H1 (cell line): Measurements from ENCODE around the gene ZDHHC5. TPM values are rescaled to one million over a fixed set of nuclear protein-coding genes. Genes with fewer than 3 reads are reported as not detected.

Experiments
- CTCF ChIA-PET: fragments of 300-600 bp; sonication (Branson Sonifier 250); formaldehyde crosslinking; loops from one replicate; lab custom pipeline; 2021; ENCODE audit not compliant: partially characterized antibody; lab: Charles Lee
- POLR2A ChIA-PET: fragments of 300-600 bp; sonication (Branson Sonifier 250); formaldehyde crosslinking; loops from one replicate; lab custom pipeline; 2021; ENCODE audit warnings: inconsistent platforms; ENCODE audit not compliant: partially characterized antibody; lab: Charles Lee
- DNase-seq, 2 experiments: peaks; one replicate each; pipeline versions ENCODE4 v3.0.0 to v3.0.0-alpha.2; 2010 to 2022; ENCODE audit warnings: low spot score in 2 of 2, low read depth in 1 of 2, mixed read lengths in 1 of 2
- FAIRE-seq: peaks from 2 replicates; lab custom pipeline; 2011; peaks lifted over from hg19 to GRCh38; lab: Jason Lieb, UNC
- H2AFZ ChIP-seq: 2 replicates; pipeline ENCODE4 v1.8.1; 2012; ENCODE audit warnings: low read length, inconsistent platforms
- H2AK5ac ChIP-seq: 2 replicates; pipeline ENCODE4 v1.6.1; 2013; ENCODE audit warnings: low read depth, low read length
- H2BK120ac ChIP-seq: replicated peaks from 2 replicates; pipeline ENCODE3; 2013; ENCODE audit warnings: low read depth, low read length, inconsistent platforms
- H2BK12ac ChIP-seq: 2 replicates; pipeline ENCODE4 v1.6.1; 2013; ENCODE audit warnings: low read depth, low read length
- H2BK15ac ChIP-seq: 2 replicates; pipeline ENCODE4 v1.6.1; 2013; ENCODE audit warnings: low read length
- H2BK20ac ChIP-seq: 2 replicates; pipeline ENCODE4 v1.6.1; 2013; ENCODE audit warnings: low read length
- H2BK5ac ChIP-seq: 2 replicates; pipeline ENCODE4 v1.6.1; 2013; ENCODE audit warnings: low read depth, low read length
- H3K14ac ChIP-seq: 2 replicates; pipeline ENCODE4 v1.6.1; 2013; ENCODE audit warnings: inconsistent platforms; ENCODE audit not compliant: insufficient read length
- H3K18ac ChIP-seq: 2 replicates; pipeline ENCODE4 v1.6.1; 2013; ENCODE audit warnings: low read length; ENCODE audit errors: extremely low read depth
- H3K23ac ChIP-seq: 2 replicates; pipeline ENCODE4 v1.6.1; 2013; ENCODE audit warnings: inconsistent platforms; ENCODE audit not compliant: insufficient read length
- H3K23me2 ChIP-seq: 2 replicates; pipeline ENCODE4 v1.6.1; 2013; ENCODE audit warnings: low read depth, low read length
- H3K27ac ChIP-seq: 2 replicates; pipeline ENCODE4 v1.6.1; 2011; ENCODE audit warnings: low read depth, low read length, inconsistent platforms
- H3K27me3 ChIP-seq, 4 experiments: replicated peaks in 1 of 4; 1 replicate in 1 of 4; 2 replicates in 3 of 4; pipeline versions ENCODE4 v1.6.1 to v1.8.1; 2011 to 2013; ENCODE audit warnings: low read length in 3 of 4, mild to moderate bottlenecking in 3 of 4, inconsistent platforms in 2 of 4, mixed read lengths in 2 of 4, moderate library complexity in 1 of 4; ENCODE audit not compliant: control insufficient read depth in 3 of 4, insufficient read depth in 3 of 4; ENCODE audit errors: extremely low read depth in 1 of 4
- H3K36me3 ChIP-seq, 4 experiments: 2 replicates each; pipeline versions ENCODE4 v1.6.1 to v1.8.1; 2011 to 2013; ENCODE audit warnings: mild to moderate bottlenecking in 4 of 4, low read length in 3 of 4, moderate library complexity in 2 of 4, control low read depth in 1 of 4, inconsistent platforms in 1 of 4; ENCODE audit not compliant: insufficient read depth in 4 of 4, control insufficient read depth in 2 of 4
- H3K4ac ChIP-seq: replicated peaks from 2 replicates; pipeline ENCODE3; 2013; ENCODE audit warnings: low read length, low read depth, mixed read lengths, inconsistent platforms; ENCODE audit not compliant: insufficient read length
- H3K4me1 ChIP-seq, 4 experiments: replicated peaks in 1 of 4; 1 replicate in 1 of 4; 2 replicates in 3 of 4; pipeline versions ENCODE4 v1.6.1 to v1.8.1; 2011 to 2013; ENCODE audit warnings: low read length in 3 of 4, inconsistent platforms in 2 of 4, mixed read lengths in 1 of 4; ENCODE audit not compliant: insufficient read depth in 4 of 4, control insufficient read depth in 3 of 4
- H3K4me2 ChIP-seq, 2 experiments: 2 replicates each; pipeline versions ENCODE4 v1.6.1 to v1.8.1; 2011 to 2013; ENCODE audit warnings: low read depth in 2 of 2, low read length in 2 of 2, control low read depth in 1 of 2, inconsistent platforms in 1 of 2, mild to moderate bottlenecking in 1 of 2; ENCODE audit not compliant: insufficient read depth in 1 of 2
- H3K4me3 ChIP-seq, 4 experiments: fragments of 200-600, 300-600 bp in 1 of 4; sonication (generic), shearing (Covaris generic), sonication (Bioruptor Twin) in 1 of 4; 2 replicates each; pipeline versions ENCODE4 v1.5.1 to v1.8.1; 2011 to 2016; ENCODE audit warnings: low read length in 4 of 4, low read depth in 3 of 4, control low read depth in 2 of 4, inconsistent platforms in 2 of 4, mild to moderate bottlenecking in 2 of 4, mixed read lengths in 1 of 4, moderate library complexity in 1 of 4; ENCODE audit not compliant: insufficient read depth in 2 of 4; ENCODE audit errors: extremely low read depth in 1 of 4
- H3K56ac ChIP-seq: replicated peaks from 2 replicates; pipeline ENCODE3; 2013; ENCODE audit warnings: low read depth, mild to moderate bottlenecking, mixed read lengths, low read length, inconsistent platforms; ENCODE audit not compliant: insufficient read length
- H3K79me1 ChIP-seq: 2 replicates; pipeline ENCODE4 v1.6.1; 2013; ENCODE audit warnings: low read depth, low read length, control low read depth
- H3K79me2 ChIP-seq, 2 experiments: 2 replicates each; pipeline versions ENCODE4 v1.6.1 to v1.8.1; 2012 to 2013; ENCODE audit warnings: low read length in 2 of 2, mild to moderate bottlenecking in 2 of 2, inconsistent platforms in 1 of 2; ENCODE audit not compliant: insufficient read depth in 2 of 2, control insufficient read depth in 1 of 2
- H3K9ac ChIP-seq, 4 experiments: replicated peaks in 1 of 4; 1 replicate in 1 of 4; 2 replicates in 3 of 4; pipeline versions ENCODE4 v1.6.1 to v1.8.1; 2011 to 2013; ENCODE audit warnings: low read depth in 3 of 4, low read length in 3 of 4, control low read depth in 2 of 4, mild to moderate bottlenecking in 2 of 4, moderate library complexity in 2 of 4, inconsistent platforms in 1 of 4; ENCODE audit errors: extremely low read depth in 1 of 4
- H3K9me3 ChIP-seq, 2 experiments: 2 replicates each; pipeline versions ENCODE4 v1.6.1 to v1.8.1; 2012 to 2013; ENCODE audit warnings: mild to moderate bottlenecking in 2 of 2, moderate library complexity in 2 of 2, control low read depth in 1 of 2, inconsistent platforms in 1 of 2, low read depth in 1 of 2, low read length in 1 of 2, mixed read lengths in 1 of 2; ENCODE audit not compliant: insufficient read depth in 2 of 2
- H4K20me1 ChIP-seq, 2 experiments: replicated peaks in 1 of 2; 2 replicates each; pipeline versions ENCODE3 to v1.8.1; 2011 to 2013; ENCODE audit warnings: inconsistent platforms in 2 of 2, low read length in 2 of 2, mild to moderate bottlenecking in 1 of 2; ENCODE audit not compliant: insufficient read depth in 2 of 2, control insufficient read depth in 1 of 2
- H4K5ac ChIP-seq: 2 replicates; pipeline ENCODE4 v1.6.1; 2013; ENCODE audit warnings: low read length, low read depth, mixed read lengths, inconsistent platforms; ENCODE audit not compliant: insufficient read length
- H4K8ac ChIP-seq: 2 replicates; pipeline ENCODE4 v1.8.0; 2013; ENCODE audit warnings: mild to moderate bottlenecking, moderate library complexity, low read length, inconsistent platforms; ENCODE audit not compliant: insufficient read depth; ENCODE audit errors: extremely low read depth
- H4K91ac ChIP-seq: replicated peaks from 2 replicates; pipeline ENCODE3; 2013; ENCODE audit warnings: low read length, mixed read lengths, inconsistent platforms; ENCODE audit not compliant: insufficient read length
- CTBP2 ChIP-seq: IDR thresholded peaks from 2 replicates; pipeline ENCODE4 v1.7.0; 2011; ENCODE audit warnings: borderline replicate concordance, mild to moderate bottlenecking, moderate library complexity, mixed read lengths, low read length; ENCODE audit not compliant: insufficient read depth, insufficient read length
- EGR1 ChIP-seq: IDR thresholded peaks from 2 replicates; pipeline ENCODE4 v1.6.1; 2011; ENCODE audit warnings: low read depth, low read length, borderline replicate concordance
- EP300 ChIP-seq, 2 experiments: IDR thresholded peaks; 1 replicate in 1 of 2; 2 replicates in 1 of 2; pipeline ENCODE4 v1.6.1; 2011 to 2012; ENCODE audit warnings: low read depth in 2 of 2, low read length in 2 of 2, mild to moderate bottlenecking in 2 of 2, borderline replicate concordance in 1 of 2, inconsistent platforms in 1 of 2, moderate library complexity in 1 of 2
- FOSL1 ChIP-seq: IDR thresholded peaks from 2 replicates; pipeline ENCODE4 v1.6.1; 2011; ENCODE audit warnings: mild to moderate bottlenecking, low read depth, low read length, moderate library complexity; ENCODE audit not compliant: insufficient read depth
- GTF2F1 ChIP-seq: IDR thresholded peaks from 2 replicates; pipeline ENCODE4 v1.6.1; 2012; ENCODE audit warnings: low read depth, low read length, improper control_type of control experiment, borderline replicate concordance
- HDAC2 ChIP-seq, 2 experiments: fragments of 300-600 bp in 1 of 2; sonication (generic) in 1 of 2; IDR thresholded peaks; 2 replicates each; pipeline ENCODE4 v1.6.1; 2011 to 2012; ENCODE audit warnings: low read depth in 2 of 2, low read length in 2 of 2, mild to moderate bottlenecking in 2 of 2, moderate library complexity in 2 of 2, borderline replicate concordance in 1 of 2, inconsistent platforms in 1 of 2
- JUND ChIP-seq: IDR thresholded peaks from 2 replicates; pipeline ENCODE4 v1.6.1; 2011; ENCODE audit warnings: mild to moderate bottlenecking, improper control_type of control experiment, low read length
- MAFK ChIP-seq: IDR thresholded peaks from 2 replicates; pipeline ENCODE4 v1.6.1; 2012; ENCODE audit warnings: low read depth, mild to moderate bottlenecking, improper control_type of control experiment, low read length
- NRF1 ChIP-seq: IDR thresholded peaks from 2 replicates; pipeline ENCODE4 v1.6.1; 2011; ENCODE audit warnings: mild to moderate bottlenecking, low read depth, low read length, improper control_type of control experiment
- POLR2A ChIP-seq, 2 experiments: IDR thresholded peaks; 1 replicate in 1 of 2; 2 replicates in 1 of 2; pipeline ENCODE4 v1.6.1; 2011; ENCODE audit warnings: low read depth in 2 of 2, low read length in 2 of 2, mild to moderate bottlenecking in 2 of 2; ENCODE audit errors: control extremely low read depth in 1 of 2
- RXRA ChIP-seq: IDR thresholded peaks from 2 replicates; pipeline ENCODE4 v1.6.1; 2011; ENCODE audit warnings: low read depth, mild to moderate bottlenecking, low read length, moderate library complexity; ENCODE audit not compliant: insufficient read depth
- SP2 ChIP-seq: IDR thresholded peaks from 2 replicates; pipeline ENCODE4 v1.6.1; 2012; ENCODE audit warnings: mild to moderate bottlenecking, low read length, inconsistent platforms
- SP4 ChIP-seq: IDR thresholded peaks from 2 replicates; pipeline ENCODE4 v1.6.1; 2012; ENCODE audit warnings: low read length, inconsistent platforms
- ZNF274 ChIP-seq: IDR thresholded peaks from 2 replicates; pipeline ENCODE4 v1.7.0; 2012; ENCODE audit warnings: low read length, borderline replicate concordance; ENCODE audit errors: extremely low read depth
- WGBS, 2 experiments: shearing (Covaris generic) in 1 of 2; methylation state at CpG; one replicate each; pipeline versions ENCODE4 v1.1.6 to v1.1.7; 2013 to 2015; ENCODE audit warnings: low lambda C conversion rate in 2 of 2, mixed read lengths in 2 of 2, inconsistent platforms in 1 of 2, low coverage in 1 of 2, missing lambda C conversion rate in 1 of 2; ENCODE audit not compliant: insufficient replicate concordance in 2 of 2, insufficient coverage in 1 of 2, insufficient read length in 1 of 2; ENCODE audit errors: extremely low coverage in 1 of 2, missing lambda C conversion rate in 1 of 2; 5-methylcytosine and 5-hydroxymethylcytosine counted together
- polyA plus RNA-seq, 7 experiments: library from polyadenylated mRNA; depleted of rRNA in 3 of 7; stranded (reverse) in 5 of 7; unstranded in 2 of 7; fragments of >200 nt in 5 of 7; fragments of 200-250 nt in 2 of 7; gene quantifications; 1 replicate in 5 of 7; 2 replicates in 1 of 7; 4 replicates in 1 of 7; pipeline versions ENCODE4 v1.2.1 to v1.2.3, GENCODE V29; 2011 to 2013; ENCODE audit warnings: missing spikeins in 2 of 7, mixed read lengths in 2 of 7
- total RNA-seq: library from RNA; stranded (reverse); fragmentation: NEBNext Ultra II Directional; extraction: Animal tissue kit (Norgen Biotek cat#: 25700); gene quantifications from 2 replicates; pipeline ENCODE4 v1.2.1, GENCODE V29; 2021

Gene ZDHHC5
- total and polyA plus RNA-seq, 2 of the 8 experiments (the other 6 are each of a cell fraction or from before 2014, with no cell fraction given): 40.0 to 56.3 TPM

DNA sequence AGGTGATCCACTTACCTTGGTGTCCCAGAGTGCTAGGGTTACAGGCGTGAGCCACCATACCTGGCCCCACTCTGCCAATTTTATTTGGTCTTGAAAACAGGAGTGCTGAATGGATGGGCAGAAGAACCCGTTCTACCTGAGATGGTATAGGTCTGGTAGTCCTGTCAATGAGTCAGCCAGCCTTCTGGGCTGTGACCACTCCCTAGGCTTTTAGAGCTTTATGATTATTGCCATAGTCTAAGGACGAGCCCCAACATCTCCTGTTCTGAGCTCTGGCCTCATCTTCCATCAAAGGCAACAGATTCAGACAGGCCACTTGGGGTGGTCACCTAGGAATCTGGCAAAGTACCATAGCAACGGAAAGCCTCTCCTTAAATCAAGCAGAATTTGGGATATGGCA, 11.5 kb downstream of the ZDHHC5 start:
- 86% methylated on average over 4 of the region's 4 CpGs; no CpG with 5 or more reads in 1 of the 2 experiments for WGBS, 2 experiments
- Histone ChIP-seq H3K79me1 (peaks cover 7% of the 10 kb centered on the region), H3K36me3 (peaks cover 3 to 32% (median 13%) of the 10 kb centered on the region in 4 experiments; a peak in 6 of 8 replicates), H2BK20ac (no peak overlapping the region), H2BK15ac (no peak overlapping the region), H2AK5ac (no peak overlapping the region), H2BK120ac (no peak overlapping the region), H2BK12ac (no peak overlapping the region), H3K27me3 (no peaks in the 10 kb centered on the region), H4K5ac (no peak overlapping the region), H3K9me3 (no peaks in the 10 kb centered on the region), H4K20me1 (peaks cover 0 to 3% of the 10 kb centered on the region in 2 experiments), H3K4me2 (no peak overlapping the region), H2AFZ (no peak overlapping the region), H3K4me1 (peaks cover 0 to under 1% (median 0%) of the 10 kb centered on the region in 4 experiments; a peak in 2 of 7 replicates), H3K79me2 (peaks cover 0 to 58% of the 10 kb centered on the region in 2 experiments; a peak in 3 of 4 replicates), H3K4me3 (no peak overlapping the region), H4K8ac (no peak overlapping the region), H2BK5ac (no peak overlapping the region), H3K23ac (no peak overlapping the region), H3K27ac (no peak overlapping the region), H3K4ac (no peak overlapping the region), H3K23me2 (no peaks in the 10 kb centered on the region), H3K14ac (no peak overlapping the region), H4K91ac (no peak overlapping the region), H3K56ac (no peak overlapping the region), H3K9ac (no peak overlapping the region), H3K18ac (no peak overlapping the region)
- ChIA-PET POLR2A (interaction anchor here (0.9 to 1.5 kb wide), 2 partner anchors 11 to 49 kb away, joined by 3 to 5 read pairs; no protein-coding TSS in a partner anchor), CTCF (interaction anchor here (1.1 to 1.9 kb wide), 3 partner anchors 75 to 121 kb away, joined by 3 to 5 read pairs (median 4); no protein-coding TSS in a partner anchor)
- FAIRE-seq (no peak), DNase-seq (no peak)
- TF ChIP-seq EP300 (IDR thresholded peaks at IDR 0.05; ENCODE audit: borderline replicate concordance in 1 of 2, low read depth in 2 of 2, low read length in 2 of 2) (no peak), JUND (no peak), GTF2F1 (no peak), MAFK (no peak), FOSL1 (no peak), EGR1 (no peak), NRF1 (no peak), HDAC2 (IDR thresholded peaks at IDR 0.05; ENCODE audit: borderline replicate concordance in 1 of 2, low read depth in 2 of 2, low read length in 2 of 2) (no peak), SP2 (no peak), SP4 (no peak), RXRA (no peak), CTBP2 (no peak), POLR2A (IDR thresholded peaks at IDR 0.05; ENCODE audit: control extremely low read depth in 1 of 2, low read depth in 2 of 2, low read length in 2 of 2) (no peak), ZNF274 (no peak)
